Urinary bladder (tissue), 4 donors: ENCODE data around the gene ATP7B. TPM values are rescaled to one million over a fixed set of nuclear protein-coding genes. Genes with fewer than 3 reads are reported as not detected.

Experiments used
- DNase-seq: peaks from one replicate; pipeline ENCODE4 v3.0.0-alpha.2; 2015; ENCODE audit errors: extremely low spot score
- H3K27ac ChIP-seq: one replicate; pipeline ENCODE4 v1.5.1; 2013; ENCODE audit warnings: low read depth, mild to moderate bottlenecking, moderate library complexity
- H3K36me3 ChIP-seq: one replicate; pipeline ENCODE4 v1.6.1; 2013; ENCODE audit warnings: mild to moderate bottlenecking, moderate library complexity; ENCODE audit not compliant: insufficient read depth
- H3K4me1 ChIP-seq: one replicate; pipeline ENCODE4 v1.6.1; 2013; ENCODE audit warnings: mild to moderate bottlenecking, moderate library complexity; ENCODE audit not compliant: insufficient read depth
- H3K4me3 ChIP-seq: one replicate; pipeline ENCODE4 v1.5.1; 2013; ENCODE audit warnings: low read depth, low read length
- WGBS: extraction: QIAGEN DNeasy Blood & Tissue Kit; methylation state at CpG from one replicate; pipeline ENCODE4 v1.1.7; 2013; 5-methylcytosine and 5-hydroxymethylcytosine counted together
- polyA plus RNA-seq: library from polyadenylated mRNA; stranded (reverse); fragments of 200-250 nt; gene quantifications from one replicate; pipeline ENCODE4 v1.2.3, GENCODE V29; 2013
- total RNA-seq: library from RNA; depleted of rRNA; stranded (reverse); fragments of >200 nt; gene quantifications from one replicate; pipeline ENCODE4 v1.2.3, GENCODE V29; 2014
- donor health status: healthy with polysubstance abuse.
- donor health status: healthy.

The ATP7B gene
- total and polyA plus RNA-seq, 2 donors, result 3.0 to 6.7 TPM

DNA sequence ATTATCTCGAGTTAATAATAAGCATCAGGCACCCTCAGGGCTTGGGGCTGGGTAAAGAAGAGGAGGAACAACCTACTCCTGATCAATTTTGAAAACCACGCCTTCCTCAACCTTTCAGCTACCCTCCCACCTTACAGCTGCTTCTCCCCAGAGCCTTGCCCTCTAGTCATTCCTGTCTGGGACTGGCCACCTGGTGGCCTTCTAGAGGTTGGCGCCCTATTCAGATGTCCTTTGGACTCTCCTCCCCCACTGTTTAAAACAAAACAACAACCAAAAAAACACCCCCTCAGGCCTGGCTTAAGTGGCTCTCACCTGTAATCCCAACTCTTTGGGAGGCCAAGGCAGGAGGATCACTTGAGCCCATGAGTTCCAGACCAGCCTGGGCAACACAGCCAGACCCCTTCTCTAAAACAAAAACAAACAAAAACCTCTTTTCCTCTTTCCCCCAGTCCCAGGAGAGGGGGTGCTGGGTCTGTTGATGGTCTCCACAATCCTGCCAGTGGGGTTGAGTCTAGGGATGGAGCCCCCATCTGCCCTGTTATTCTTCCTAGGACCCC, 87.2 kb downstream of the ATP7B start:
- DNase-seq, result no peak
- H3K36me3 ChIP-seq, result no peaks in the 10 kb centered on the region
- 96% methylated on average over 3 of the region's 3 CpGs for WGBS
- no peak overlapping the region for H3K27ac ChIP-seq
- no peaks in the 10 kb centered on the region for H3K4me1 ChIP-seq
- H3K4me3 ChIP-seq, result no peak overlapping the region

DNA sequence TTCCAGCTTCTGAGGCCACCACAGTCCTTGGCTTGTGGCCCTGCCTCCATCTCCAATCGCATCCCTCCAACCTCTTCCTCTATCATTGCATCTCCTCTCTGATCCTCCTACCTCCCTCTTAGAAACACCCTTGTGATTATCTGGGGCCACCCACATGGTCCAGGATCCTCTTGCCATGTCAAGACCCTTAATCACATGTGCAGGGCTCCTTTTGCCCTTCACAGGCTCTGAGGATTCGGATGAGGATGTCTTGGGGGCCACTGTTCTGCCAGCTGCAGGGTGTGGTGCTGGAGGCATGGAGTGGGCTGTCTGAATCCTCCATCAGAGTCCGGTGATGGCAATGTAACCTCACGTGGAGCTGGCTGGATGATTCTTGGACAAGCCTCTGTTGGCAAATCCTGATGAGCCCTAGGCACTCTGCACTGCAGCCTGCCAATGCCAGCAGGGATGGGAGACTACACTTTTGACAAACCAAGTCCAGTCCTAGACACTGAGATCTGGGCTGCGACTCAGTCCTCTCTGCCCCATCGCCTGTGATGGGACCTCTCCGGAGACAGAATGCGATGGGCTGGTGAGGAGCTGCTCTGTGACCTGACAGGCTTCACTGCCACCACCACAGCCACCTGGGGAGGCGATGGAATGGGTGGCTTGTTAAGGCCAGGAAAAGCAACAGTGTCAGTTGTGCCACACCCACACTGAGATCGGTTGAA, 88.3 kb downstream of the ATP7B start:
- no peak overlapping the region for H3K4me3 ChIP-seq
- DNase-seq, result no peak
- 88% methylated on average over 10 of the region's 10 CpGs for WGBS
- H3K27ac ChIP-seq, result no peak overlapping the region
- no peaks in the 10 kb centered on the region for H3K36me3 ChIP-seq
- H3K4me1 ChIP-seq, result no peaks in the 10 kb centered on the region

DNA sequence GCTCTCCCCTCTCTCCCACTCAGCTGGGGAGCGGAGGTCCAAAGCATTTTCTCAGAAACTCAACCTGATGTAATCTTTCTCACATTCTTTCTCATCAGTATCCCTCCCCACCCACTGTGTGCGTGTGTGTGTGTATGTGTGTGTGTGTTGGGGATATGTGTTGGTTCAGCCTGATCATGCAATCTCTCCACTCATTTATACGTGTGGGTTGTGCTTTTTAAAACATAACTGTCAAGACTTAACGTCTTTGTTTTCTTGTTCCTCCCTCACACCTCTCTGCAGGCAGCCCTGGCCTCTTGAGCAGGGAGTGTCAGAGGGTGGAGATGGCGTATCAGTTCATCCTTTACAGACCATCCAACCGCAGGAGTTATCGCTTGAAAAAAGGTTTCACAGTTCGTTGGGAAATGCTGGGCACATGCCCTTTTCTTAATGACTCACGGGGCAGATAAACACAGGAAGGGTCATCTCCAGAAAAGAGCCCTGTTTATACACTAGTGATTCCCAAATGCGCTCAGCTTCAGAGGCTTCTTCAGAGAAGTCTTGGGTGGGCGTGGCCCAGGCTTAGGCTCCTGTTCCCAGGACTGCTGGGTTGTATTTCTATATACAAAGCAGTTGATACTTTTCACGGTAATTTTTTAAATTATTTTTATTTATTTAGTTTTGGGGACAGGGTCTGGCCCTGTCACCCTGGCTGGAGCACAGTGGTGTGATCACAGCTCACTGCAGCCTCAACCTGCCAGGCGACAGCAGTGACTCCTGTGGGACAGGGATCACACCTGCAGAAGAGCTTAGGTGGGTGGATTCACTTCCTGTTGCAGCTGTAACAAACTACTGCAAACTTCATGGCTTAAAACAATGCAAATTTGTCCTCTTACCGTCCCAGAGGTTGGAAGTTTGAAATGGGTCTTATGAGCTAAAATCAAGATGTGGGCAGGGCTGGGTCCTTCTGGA, 89.2 kb downstream of the ATP7B start:
- WGBS, result 77% methylated on average over 14 of the region's 14 CpGs
- Histone ChIP-seq H3K4me3 (no peak overlapping the region), H3K4me1 (no peaks in the 10 kb centered on the region)

GRCh38 chr13:51920786-51921185, 90.5 kb downstream of the ATP7B start:
- DNase-seq, result no peak
- H3K4me3 ChIP-seq, result no peak overlapping the region
- 82% methylated on average over 8 of the region's 8 CpGs for WGBS
- H3K4me1 ChIP-seq, result no peaks in the 10 kb centered on the region
- no peak overlapping the region for H3K27ac ChIP-seq
- no peaks in the 10 kb centered on the region for H3K36me3 ChIP-seq

More for the DNA sequence above, 89.2 kb downstream of the ATP7B start:
- H3K36me3 ChIP-seq, result no peaks in the 10 kb centered on the region
- H3K27ac ChIP-seq, result no peak overlapping the region
- DNase-seq, result no peak

- WGBS, result 59% methylated on average over 3 of the region's 3 CpGs
- Histone ChIP-seq H3K4me1 (no peaks in the 10 kb centered on the region), H3K36me3 (no peaks in the 10 kb centered on the region), H3K4me3 (no peak overlapping the region), H3K27ac (no peak overlapping the region)
- DNase-seq, result no peak
These were observed 91.0 kb downstream of the ATP7B start for GRCh38 chr13:51920267-51920666.

DNA sequence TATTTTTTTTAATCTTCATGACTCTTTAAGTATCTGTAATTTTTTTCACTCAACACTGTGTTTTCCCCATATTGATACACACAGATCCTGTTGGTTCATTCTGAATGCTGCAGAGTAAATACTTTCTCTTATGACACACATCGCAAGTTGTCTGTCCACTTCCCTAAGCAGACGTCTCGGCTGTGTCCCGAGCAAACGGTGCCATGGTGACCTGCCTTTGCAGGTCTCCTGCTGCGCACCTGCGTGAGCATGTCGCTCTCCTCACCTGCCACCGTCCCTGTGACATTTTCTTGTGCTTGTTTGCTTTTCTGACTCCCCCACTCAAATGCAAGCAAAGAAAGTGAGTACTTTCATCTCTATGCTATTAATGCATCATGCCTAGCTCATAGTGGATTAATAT, 91.7 kb downstream of the ATP7B start:
- Histone ChIP-seq H3K4me3 (no peak overlapping the region), H3K4me1 (no peaks in the 10 kb centered on the region), H3K27ac (no peak overlapping the region), H3K36me3 (no peaks in the 10 kb centered on the region)
- WGBS, result 84% methylated on average over 9 of the region's 9 CpGs
- DNase-seq, result no peak

GRCh38 chr13:51916962-51917361, 94.3 kb downstream of the ATP7B start:
- Histone ChIP-seq H3K4me1 (no peaks in the 10 kb centered on the region), H3K27ac (no peak overlapping the region), H3K4me3 (no peak overlapping the region), H3K36me3 (no peaks in the 10 kb centered on the region)
- no peak for DNase-seq
- 95% methylated on average over 8 of the region's 8 CpGs for WGBS

DNA sequence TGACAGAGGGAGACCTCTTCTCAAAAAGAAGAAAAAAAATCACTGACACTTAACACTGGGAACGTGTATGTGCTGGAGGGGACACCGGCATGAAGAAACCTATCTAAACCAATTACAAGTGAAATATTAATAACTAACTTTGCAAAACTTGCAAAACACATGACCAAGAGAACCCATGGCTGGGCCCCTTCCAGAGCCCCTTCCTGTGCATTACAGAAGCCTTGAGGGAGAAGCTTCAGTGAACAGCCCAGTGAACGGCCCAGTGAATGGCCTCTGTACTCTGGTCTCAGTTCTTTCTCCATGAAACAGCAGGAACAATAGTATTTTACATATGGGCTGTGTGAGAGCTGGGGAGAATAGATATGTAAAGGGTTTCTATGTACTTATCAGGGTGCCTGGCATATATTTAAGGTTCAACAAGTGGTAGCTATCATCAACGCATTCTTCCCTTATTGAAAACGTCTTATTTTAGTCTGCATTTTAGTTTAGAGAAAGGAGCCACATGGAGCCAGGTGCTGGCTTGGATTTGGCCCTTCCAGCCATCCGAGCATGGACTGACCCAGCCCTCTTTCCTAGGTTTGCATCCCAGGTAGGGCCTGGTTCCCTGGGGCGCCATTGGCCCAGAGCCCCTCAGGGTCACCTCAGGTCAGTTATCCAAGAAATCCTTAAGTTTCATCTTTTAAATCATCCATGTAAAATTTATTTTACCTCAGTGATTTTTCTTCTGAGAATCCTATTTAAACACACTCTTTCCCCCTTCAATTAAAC, 95.0 kb downstream of the ATP7B start:
- WGBS, result 87% methylated on average over 7 of the region's 7 CpGs
- DNase-seq, result no peak
- H3K4me1 ChIP-seq, result no peaks in the 10 kb centered on the region
- H3K27ac ChIP-seq, result no peak overlapping the region
- no peaks in the 10 kb centered on the region for H3K36me3 ChIP-seq
- H3K4me3 ChIP-seq, result no peak overlapping the region

- Histone ChIP-seq H3K36me3 (no peaks in the 10 kb centered on the region), H3K4me3 (no peak overlapping the region), H3K4me1 (no peaks in the 10 kb centered on the region), H3K27ac (no peak overlapping the region)
- DNase-seq, result no peak
- 88% methylated on average over 7 of the region's 7 CpGs for WGBS
These were observed 97.1 kb downstream of the ATP7B start for GRCh38 chr13:51914137-51914493.

- 52% methylated on average over 4 of the region's 4 CpGs for WGBS
- Histone ChIP-seq H3K4me3 (no peak overlapping the region), H3K27ac (no peak overlapping the region), H3K36me3 (no peaks in the 10 kb centered on the region), H3K4me1 (no peaks in the 10 kb centered on the region)
- DNase-seq, result no peak
These were observed 97.7 kb downstream of the ATP7B start for GRCh38 chr13:51913421-51914136.

GRCh38 chr13:51912511-51913225, 98.6 kb downstream of the ATP7B start:
- no peaks in the 10 kb centered on the region for H3K4me1 ChIP-seq
- H3K4me3 ChIP-seq, result no peak overlapping the region
- DNase-seq, result no peak
- no peaks in the 10 kb centered on the region for H3K36me3 ChIP-seq
- no peak overlapping the region for H3K27ac ChIP-seq
- 74% methylated on average over 11 of the region's 11 CpGs for WGBS

GRCh38 chr13:51912091-51912490, 99.2 kb downstream of the ATP7B start:
- no peak overlapping the region for H3K27ac ChIP-seq
- no peaks in the 10 kb centered on the region for H3K36me3 ChIP-seq
- H3K4me3 ChIP-seq, result no peak overlapping the region
- 63% methylated on average over 10 of the region's 10 CpGs for WGBS
- peak; percentile 8 for DNase-seq
- H3K4me1 ChIP-seq, result no peaks in the 10 kb centered on the region
